ENCODE measurements around the gene PHC2.

GRCh38 chr1:33316601-33317000 is 114.3 kb downstream of the PHC2 start:
- no peak for TF ChIP-seq CTCF (IDR thresholded peaks at IDR 0.05)
- no peak for TF ChIP-seq POLR2A (IDR thresholded peaks at IDR 0.05)

Data from heart left ventricle (tissue), 13 donors.